ENCODE data around the gene TMEM179.

TMEM179 gene

GRCh38 chr14:104644091-104644635 is 39.6 kb upstream of the TMEM179 start (continued):
- no peak for TF ChIP-seq CREB5 (CRISPR knock-in tag; IDR thresholded peaks at IDR 0.05; ENCODE audit: low read depth)

- TF ChIP-seq ARNTL (CRISPR knock-in tag; IDR thresholded peaks at IDR 0.05; ENCODE audit: borderline replicate concordance, low read depth) (no peak), BACH2 (CRISPR knock-in tag; IDR thresholded peaks at IDR 0.05; ENCODE audit: borderline replicate concordance) (no peak), ZNF8 (CRISPR knock-in tag; IDR thresholded peaks at IDR 0.05) (no peak), ZNF70 (CRISPR knock-in tag; IDR thresholded peaks at IDR 0.05) (no peak), OSR1 (CRISPR knock-in tag; IDR thresholded peaks at IDR 0.05) (no peak), ESRRG (CRISPR knock-in tag; IDR thresholded peaks at IDR 0.05) (no peak), GLIS3 (CRISPR knock-in tag; IDR thresholded peaks at IDR 0.05) (no peak), ZC3H10 (CRISPR knock-in tag; IDR thresholded peaks at IDR 0.05) (no peak), RARB (CRISPR knock-in tag; IDR thresholded peaks at IDR 0.05) (no peak)
- no peak for ATAC-seq
These were observed 38.7 kb upstream of the TMEM179 start for GRCh38 chr14:104643306-104643705.

- ATAC-seq: no peak
- TF ChIP-seq ZFP3 (CRISPR knock-in tag; IDR thresholded peaks at IDR 0.05) (no peak), ZNF70 (CRISPR knock-in tag; IDR thresholded peaks at IDR 0.05) (no peak), ISL1 (CRISPR knock-in tag; IDR thresholded peaks at IDR 0.05) (no peak), CREB5 (CRISPR knock-in tag; IDR thresholded peaks at IDR 0.05; ENCODE audit: low read depth) (no peak), OSR1 (CRISPR knock-in tag; IDR thresholded peaks at IDR 0.05) (no peak), PPARA (CRISPR knock-in tag; IDR thresholded peaks at IDR 0.05; ENCODE audit: borderline replicate concordance) (no peak), ZC3H10 (CRISPR knock-in tag; IDR thresholded peaks at IDR 0.05) (no peak), POU6F1 (CRISPR knock-in tag; IDR thresholded peaks at IDR 0.05; ENCODE audit: borderline replicate concordance, low read depth) (no peak), CSDC2 (CRISPR knock-in tag; IDR thresholded peaks at IDR 0.05) (no peak), TSHZ2 (CRISPR knock-in tag; IDR thresholded peaks at IDR 0.05) (no peak), GLIS3 (CRISPR knock-in tag; IDR thresholded peaks at IDR 0.05) (no peak), ZFP30 (CRISPR knock-in tag; IDR thresholded peaks at IDR 0.05) (no peak), SNAI2 (CRISPR knock-in tag; IDR thresholded peaks at IDR 0.05) (no peak), CSRNP3 (CRISPR knock-in tag; IDR thresholded peaks at IDR 0.05) (no peak), ESRRG (CRISPR knock-in tag; IDR thresholded peaks at IDR 0.05) (no peak), RARB (CRISPR knock-in tag; IDR thresholded peaks at IDR 0.05) (no peak), BACH2 (CRISPR knock-in tag; IDR thresholded peaks at IDR 0.05; ENCODE audit: borderline replicate concordance) (no peak)
These were observed 37.9 kb upstream of the TMEM179 start for GRCh38 chr14:104642540-104642868.

GRCh38 chr14:104641753-104642539 is 37.4 kb upstream of the TMEM179 start:
- ATAC-seq: no peak
- TF ChIP-seq SNAI2 (CRISPR knock-in tag; IDR thresholded peaks at IDR 0.05) (no peak), ZFP30 (CRISPR knock-in tag; IDR thresholded peaks at IDR 0.05) (no peak), CSDC2 (CRISPR knock-in tag; IDR thresholded peaks at IDR 0.05) (no peak)

Data from SK-N-SH treated with all-trans-retinoic acid at 6 μM for 48 hours (cell line).